Measurements from ENCODE around the gene BTG3. TPM values are rescaled to one million over a fixed set of nuclear protein-coding genes. Genes with fewer than 3 reads are reported as not detected.

Gene BTG3, protein sequence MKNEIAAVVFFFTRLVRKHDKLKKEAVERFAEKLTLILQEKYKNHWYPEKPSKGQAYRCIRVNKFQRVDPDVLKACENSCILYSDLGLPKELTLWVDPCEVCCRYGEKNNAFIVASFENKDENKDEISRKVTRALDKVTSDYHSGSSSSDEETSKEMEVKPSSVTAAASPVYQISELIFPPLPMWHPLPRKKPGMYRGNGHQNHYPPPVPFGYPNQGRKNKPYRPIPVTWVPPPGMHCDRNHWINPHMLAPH
- 10 to 100 TPM; 38.8 to 38.9 TPM for total RNA-seq

DNA sequence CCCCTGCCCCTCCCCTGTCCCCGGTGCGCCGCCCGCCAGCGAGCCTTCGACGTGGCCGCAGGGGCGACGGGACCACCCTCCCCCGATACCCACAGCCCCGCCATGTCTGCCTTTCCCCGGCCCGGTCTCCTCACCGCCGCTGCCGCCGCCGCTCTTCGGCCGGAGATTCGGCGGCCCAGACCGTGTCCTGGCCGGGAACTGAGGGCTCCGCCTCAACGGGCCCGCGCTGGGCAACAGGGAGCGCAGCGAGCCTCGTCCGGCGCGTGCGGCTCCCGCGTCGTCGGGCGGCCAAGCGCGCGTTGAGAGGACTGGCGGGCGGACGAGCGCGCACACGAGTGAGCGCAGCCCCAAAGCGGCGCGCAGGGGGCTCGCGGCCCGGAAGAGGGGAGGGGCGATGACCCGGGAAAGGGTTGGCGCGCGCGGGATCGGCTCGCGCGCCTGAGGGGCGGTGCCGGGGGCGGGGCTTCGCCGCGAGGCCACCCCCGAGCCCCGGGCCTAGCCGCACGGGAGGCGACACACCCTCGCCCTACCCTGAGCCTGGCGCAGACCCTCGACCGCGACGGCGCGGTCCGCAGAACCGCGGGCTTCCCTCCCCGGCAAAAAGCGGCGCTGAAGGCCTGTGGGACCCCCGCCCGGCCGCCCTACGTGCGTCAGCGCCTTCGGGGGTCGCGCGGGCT lies at the start of gene BTG3:
Gene BTG3, minus strand, starts transcription at position 337 of the 677 bp plus-strand sequence. CDS start 3,757 bp downstream, outside the sequence.
- intact Hi-C loops (cut with micrococcal nuclease), result loop anchor here (10.0 kb wide), 1 partner anchor 172 kb away; no protein-coding TSS in a partner anchor
- no peaks in the 10 kb centered on the region for H3K27me3 Mint-ChIP-seq
- ATAC-seq, result peak; percentile 89
- peaks cover 34% of the 10 kb centered on the region for H3K4me1 Mint-ChIP-seq (ENCODE audit: low read depth)
- ChIA-PET CTCF (interaction anchor here (1.2 kb wide), 1 partner anchor 10 kb away, joined by 3 read pairs; no protein-coding TSS in a partner anchor), POLR2A (interaction anchor here (0.8 to 1.6 kb wide), 5 partner anchors 8 to 206 kb away, joined by 3 to 8 read pairs (median 3); partner anchors contain the start of genes C21orf91 and CXADR)
- peaks cover 38% of the 10 kb centered on the region for H3K36me3 Mint-ChIP-seq (ENCODE audit: low read depth)
- peak within 1 kb of the TSS; percentile 83 for H3K4me3 Mint-ChIP-seq
- no peaks in the 10 kb centered on the region for H3K9me3 Mint-ChIP-seq
- DNase-seq, result peak; percentile 79
- H3K27ac Mint-ChIP-seq, result peak within 1 kb of the TSS; percentile 95
- TF ChIP-seq, protein P1, sequence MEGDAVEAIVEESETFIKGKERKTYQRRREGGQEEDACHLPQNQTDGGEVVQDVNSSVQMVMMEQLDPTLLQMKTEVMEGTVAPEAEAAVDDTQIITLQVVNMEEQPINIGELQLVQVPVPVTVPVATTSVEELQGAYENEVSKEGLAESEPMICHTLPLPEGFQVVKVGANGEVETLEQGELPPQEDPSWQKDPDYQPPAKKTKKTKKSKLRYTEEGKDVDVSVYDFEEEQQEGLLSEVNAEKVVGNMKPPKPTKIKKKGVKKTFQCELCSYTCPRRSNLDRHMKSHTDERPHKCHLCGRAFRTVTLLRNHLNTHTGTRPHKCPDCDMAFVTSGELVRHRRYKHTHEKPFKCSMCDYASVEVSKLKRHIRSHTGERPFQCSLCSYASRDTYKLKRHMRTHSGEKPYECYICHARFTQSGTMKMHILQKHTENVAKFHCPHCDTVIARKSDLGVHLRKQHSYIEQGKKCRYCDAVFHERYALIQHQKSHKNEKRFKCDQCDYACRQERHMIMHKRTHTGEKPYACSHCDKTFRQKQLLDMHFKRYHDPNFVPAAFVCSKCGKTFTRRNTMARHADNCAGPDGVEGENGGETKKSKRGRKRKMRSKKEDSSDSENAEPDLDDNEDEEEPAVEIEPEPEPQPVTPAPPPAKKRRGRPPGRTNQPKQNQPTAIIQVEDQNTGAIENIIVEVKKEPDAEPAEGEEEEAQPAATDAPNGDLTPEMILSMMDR (IDR thresholded peaks at IDR 0.05), result no peak

DNA sequence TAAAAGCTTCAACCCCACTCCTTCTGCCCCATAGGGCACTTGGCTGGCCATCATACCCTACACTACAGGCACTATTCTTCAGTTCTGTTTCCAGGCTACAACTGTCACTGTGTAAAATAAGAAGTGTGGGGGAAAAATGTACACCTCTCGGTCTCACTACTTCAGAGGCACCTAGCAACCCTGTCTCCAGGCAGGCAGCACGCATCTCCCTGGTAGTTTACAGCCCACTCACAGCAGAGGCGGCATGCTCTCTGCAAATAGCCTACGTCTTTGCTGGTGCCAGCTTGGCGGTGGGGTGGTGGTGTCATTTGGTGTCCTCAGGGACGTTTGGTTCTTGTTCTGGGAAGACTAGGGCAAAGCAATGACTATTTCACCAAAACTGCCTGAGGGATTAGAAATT lies 48.2 kb upstream of the BTG3 start:
- Mint-ChIP-seq H3K27me3 (peaks cover 9% of the 10 kb centered on the region), H3K27ac (no peak overlapping the region), H3K4me1 (ENCODE audit: low read depth) (peaks cover 3% of the 10 kb centered on the region), H3K9me3 (no peaks in the 10 kb centered on the region), H3K36me3 (ENCODE audit: low read depth) (no peaks in the 10 kb centered on the region), H3K4me3 (no peak overlapping the region)
- ChIA-PET CTCF (no interaction called here), POLR2A (no interaction called here)
- DNase-seq (no peak), ATAC-seq (no peak)
- intact Hi-C loops (cut with micrococcal nuclease), result no loop called here
- TF ChIP-seq, protein P1 (IDR thresholded peaks at IDR 0.05), result no peak

DNA sequence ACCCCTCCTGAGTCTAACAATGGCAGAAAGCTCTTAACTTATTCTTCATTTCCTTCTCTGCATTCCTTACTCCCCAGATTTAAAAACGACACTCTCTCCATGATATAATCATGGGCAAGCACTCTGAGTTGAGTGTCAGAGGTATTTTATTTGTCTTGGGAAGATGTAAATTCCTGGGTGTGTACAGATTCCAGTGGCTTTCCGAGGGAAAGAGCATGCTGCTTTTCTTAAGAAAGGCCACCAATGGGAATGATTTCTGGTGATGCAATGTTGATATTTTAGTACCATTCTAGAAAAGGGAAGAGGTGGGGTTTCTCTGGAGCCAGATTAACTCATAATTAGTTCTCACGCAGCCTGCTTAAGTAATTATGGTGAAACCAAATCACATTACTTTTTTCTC lies 47.8 kb upstream of the BTG3 start:
- no peak overlapping the region for H3K27ac Mint-ChIP-seq
- H3K27me3 Mint-ChIP-seq, result peaks cover 10% of the 10 kb centered on the region
- ChIA-PET CTCF (no interaction called here), POLR2A (no interaction called here)
- no peaks in the 10 kb centered on the region for H3K36me3 Mint-ChIP-seq (ENCODE audit: low read depth)
- no peak for ATAC-seq
- DNase-seq, result no peak
- H3K9me3 Mint-ChIP-seq, result no peaks in the 10 kb centered on the region
- H3K4me1 Mint-ChIP-seq (ENCODE audit: low read depth), result no peaks in the 10 kb centered on the region
- intact Hi-C loops (cut with micrococcal nuclease), result no loop called here
- TF ChIP-seq, protein P1 (IDR thresholded peaks at IDR 0.05), result no peak
- H3K4me3 Mint-ChIP-seq, result no peak overlapping the region

DNA sequence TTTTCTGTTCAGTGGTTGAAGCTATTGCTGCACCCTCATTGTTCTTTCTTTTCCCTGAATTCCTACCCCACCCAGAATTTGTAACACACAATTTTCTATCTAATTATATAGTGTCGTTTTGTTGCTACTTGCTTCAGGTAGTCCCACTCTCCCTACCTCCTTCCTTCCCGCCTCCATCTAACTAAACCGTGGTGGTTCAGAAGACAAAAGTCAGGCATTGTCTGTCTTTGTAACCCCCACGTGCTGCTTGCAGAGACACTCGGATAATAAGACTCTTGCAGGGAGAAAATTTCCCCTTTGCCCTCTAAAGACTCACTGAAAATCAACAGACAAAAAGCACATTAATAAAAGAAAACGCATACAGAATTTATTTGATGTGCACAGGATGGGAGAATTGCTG lies 46.2 kb upstream of the BTG3 start:
- no peak for ATAC-seq
- TF ChIP-seq, protein P1 (IDR thresholded peaks at IDR 0.05), result no peak
- Mint-ChIP-seq H3K4me3 (no peak overlapping the region), H3K9me3 (no peaks in the 10 kb centered on the region), H3K4me1 (ENCODE audit: low read depth) (no peaks in the 10 kb centered on the region), H3K27ac (no peak overlapping the region), H3K36me3 (ENCODE audit: low read depth) (no peaks in the 10 kb centered on the region), H3K27me3 (peaks cover 14% of the 10 kb centered on the region)
- ChIA-PET CTCF (interaction anchor here (1.2 kb wide), 1 partner anchor 267 kb away, joined by 3 read pairs; no protein-coding TSS in a partner anchor), POLR2A (no interaction called here)
- DNase-seq, result no peak
- intact Hi-C loops (cut with micrococcal nuclease), result no loop called here

DNA sequence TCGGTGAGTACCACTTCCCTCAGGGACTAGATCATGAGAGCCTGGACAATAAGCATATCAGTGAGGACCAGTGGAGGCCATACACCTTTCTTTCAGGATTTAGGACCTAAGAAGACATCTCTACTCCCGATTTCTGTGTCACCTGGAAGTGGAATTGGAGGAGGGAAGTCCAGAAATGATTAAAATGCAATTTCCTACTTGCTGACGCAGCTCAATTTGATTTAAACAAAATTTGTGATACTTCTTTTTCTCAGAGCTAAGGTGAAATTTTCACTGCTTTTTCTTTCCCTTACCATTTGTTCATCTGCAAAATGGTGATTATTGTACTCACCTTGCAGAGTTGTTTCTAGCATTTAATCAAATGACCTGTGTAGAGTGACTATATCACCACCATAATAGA lies 38.8 kb upstream of the BTG3 start:
- intact Hi-C loops (cut with micrococcal nuclease), result no loop called here
- ChIA-PET CTCF (interaction anchor here (1.4 kb wide), 1 partner anchor 28 kb away, joined by 4 read pairs; no protein-coding TSS in a partner anchor), POLR2A (no interaction called here)
- TF ChIP-seq, protein P1 (IDR thresholded peaks at IDR 0.05), result no peak
- Mint-ChIP-seq H3K4me1 (ENCODE audit: low read depth) (no peaks in the 10 kb centered on the region), H3K27ac (no peak overlapping the region), H3K4me3 (no peak overlapping the region), H3K27me3 (peaks cover 11% of the 10 kb centered on the region), H3K9me3 (no peaks in the 10 kb centered on the region), H3K36me3 (ENCODE audit: low read depth) (no peaks in the 10 kb centered on the region)
- no peak for DNase-seq
- ATAC-seq, result no peak
